Diencephalon (tissue), 1 donor: ENCODE data around the gene NCKAP5. TPM values are rescaled to one million over a fixed set of nuclear protein-coding genes. Genes with fewer than 3 reads are reported as not detected.

ENCODE experiments used
- small RNA-seq: library from RNA; depleted of rRNA; stranded (forward); fragments of <200 nt; gene quantifications from one replicate; pipeline ENCODE3, GENCODE V24; 2014
- total RNA-seq: library from RNA; depleted of rRNA; stranded (reverse); fragments of >200 nt; gene quantifications from one replicate; pipeline ENCODE4 v1.2.3, GENCODE V29; 2014

NCKAP5 gene
- 11.5 TPM for total RNA-seq

GRCh38 chr2:133568172-133568571 is at the start of gene NCKAP5:
Gene NCKAP5, minus strand, starts transcription at chr2:133568463. Its CDS starts 50,937 bp downstream, at chr2:133517526.

GRCh38 chr2:132669908-132670495 is 898.3 kb downstream of the NCKAP5 start, which contains the start of gene LYPD1:
Gene LYPD1, minus strand, starts transcription at chr2:132670205. Its CDS starts 273 bp downstream, at chr2:132669932.

Small RNA genes within 50 kb of the gene (small RNA-seq; reads per million reads assigned to genes)
- not detected for gene AC016909.1
- gene RN7SKP154 = not detected
- gene RNU6-579P = not detected
